BE2C (cell line): ENCODE measurements around the gene XRCC4.

ENCODE experiments used
- DNase-seq: peaks from one replicate; pipeline ENCODE4 v3.0.0-alpha.2; 2020
- H3K27me3 ChIP-seq: fragments of 250-450 bp; sonication (Bioruptor Pico); 2 replicates; pipeline ENCODE4 v1.5.1; 2020; ENCODE audit warnings: mild to moderate bottlenecking
- H3K36me3 ChIP-seq: fragments of 250-450 bp; sonication (Bioruptor Pico); 2 replicates; pipeline ENCODE4 v1.5.1; 2020; ENCODE audit warnings: mild to moderate bottlenecking
- H3K4me1 ChIP-seq: fragments of 250-450 bp; sonication (Bioruptor Pico); 2 replicates; pipeline ENCODE4 v1.5.1; 2020
- H3K4me3 ChIP-seq: 2 replicates; pipeline ENCODE4 v1.5.1; 2011; ENCODE audit warnings: low read depth, low read length
- H3K9me3 ChIP-seq: fragments of 250-450 bp; sonication (Bioruptor Pico); 2 replicates; pipeline ENCODE4 v1.5.1; 2020
- TF ChIP-seq, protein P1 (sequence below): IDR thresholded peaks from 2 replicates; pipeline ENCODE4 v1.5.1; 2012; ENCODE audit warnings: mild to moderate bottlenecking, low read depth, low read length

The XRCC4 gene

DNA sequence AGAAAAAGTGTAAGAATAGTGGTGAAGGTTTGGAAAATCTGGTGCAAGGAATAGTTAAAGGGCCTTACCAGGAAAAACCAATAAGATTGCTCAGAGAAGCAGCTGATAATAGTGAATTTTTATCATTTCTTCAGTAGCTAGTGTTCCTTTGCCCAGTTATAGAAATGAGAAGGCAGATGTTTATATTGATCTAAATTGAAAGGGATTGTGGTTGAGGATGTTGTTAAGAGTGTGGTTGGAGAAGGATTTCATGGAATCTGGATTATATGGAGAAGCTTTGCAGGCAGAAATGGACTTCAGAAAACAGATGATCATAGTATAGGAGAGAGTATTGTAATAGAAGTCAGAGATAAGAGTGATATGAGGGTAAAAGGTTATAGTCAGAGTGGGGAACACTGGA lies 102.6 kb downstream of the XRCC4 start:
- H3K36me3 ChIP-seq, result no peaks in the 10 kb centered on the region
- TF ChIP-seq, protein P1, sequence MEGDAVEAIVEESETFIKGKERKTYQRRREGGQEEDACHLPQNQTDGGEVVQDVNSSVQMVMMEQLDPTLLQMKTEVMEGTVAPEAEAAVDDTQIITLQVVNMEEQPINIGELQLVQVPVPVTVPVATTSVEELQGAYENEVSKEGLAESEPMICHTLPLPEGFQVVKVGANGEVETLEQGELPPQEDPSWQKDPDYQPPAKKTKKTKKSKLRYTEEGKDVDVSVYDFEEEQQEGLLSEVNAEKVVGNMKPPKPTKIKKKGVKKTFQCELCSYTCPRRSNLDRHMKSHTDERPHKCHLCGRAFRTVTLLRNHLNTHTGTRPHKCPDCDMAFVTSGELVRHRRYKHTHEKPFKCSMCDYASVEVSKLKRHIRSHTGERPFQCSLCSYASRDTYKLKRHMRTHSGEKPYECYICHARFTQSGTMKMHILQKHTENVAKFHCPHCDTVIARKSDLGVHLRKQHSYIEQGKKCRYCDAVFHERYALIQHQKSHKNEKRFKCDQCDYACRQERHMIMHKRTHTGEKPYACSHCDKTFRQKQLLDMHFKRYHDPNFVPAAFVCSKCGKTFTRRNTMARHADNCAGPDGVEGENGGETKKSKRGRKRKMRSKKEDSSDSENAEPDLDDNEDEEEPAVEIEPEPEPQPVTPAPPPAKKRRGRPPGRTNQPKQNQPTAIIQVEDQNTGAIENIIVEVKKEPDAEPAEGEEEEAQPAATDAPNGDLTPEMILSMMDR, result no peak
- DNase-seq, result no peak

DNA sequence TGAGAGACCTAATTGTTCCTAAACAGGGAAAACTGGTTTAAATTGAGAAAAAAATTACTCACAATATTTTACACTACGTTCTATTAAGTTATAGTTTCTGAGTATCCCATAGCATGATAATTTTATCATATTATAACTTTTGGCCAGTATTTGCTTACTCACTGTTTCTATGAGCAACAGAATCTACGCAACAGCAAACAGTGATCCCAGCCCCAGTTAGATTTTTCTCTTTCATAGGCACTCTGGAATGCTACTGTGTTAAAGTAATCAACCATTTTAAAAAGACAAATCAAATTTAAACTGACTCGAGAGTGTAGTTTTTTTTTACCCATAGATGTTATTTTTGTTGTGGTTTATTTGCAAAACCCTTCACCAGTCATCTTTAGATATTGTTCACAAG lies 107.2 kb downstream of the XRCC4 start:
- no peaks in the 10 kb centered on the region for H3K9me3 ChIP-seq
- TF ChIP-seq, protein P1, result no peak
- no peak for DNase-seq

More for the DNA sequence above, 102.6 kb downstream of the XRCC4 start:
- no peaks in the 10 kb centered on the region for H3K27me3 ChIP-seq
- H3K9me3 ChIP-seq, result no peaks in the 10 kb centered on the region
- H3K4me1 ChIP-seq, result peaks cover 5% of the 10 kb centered on the region
- no peak overlapping the region for H3K4me3 ChIP-seq

DNA sequence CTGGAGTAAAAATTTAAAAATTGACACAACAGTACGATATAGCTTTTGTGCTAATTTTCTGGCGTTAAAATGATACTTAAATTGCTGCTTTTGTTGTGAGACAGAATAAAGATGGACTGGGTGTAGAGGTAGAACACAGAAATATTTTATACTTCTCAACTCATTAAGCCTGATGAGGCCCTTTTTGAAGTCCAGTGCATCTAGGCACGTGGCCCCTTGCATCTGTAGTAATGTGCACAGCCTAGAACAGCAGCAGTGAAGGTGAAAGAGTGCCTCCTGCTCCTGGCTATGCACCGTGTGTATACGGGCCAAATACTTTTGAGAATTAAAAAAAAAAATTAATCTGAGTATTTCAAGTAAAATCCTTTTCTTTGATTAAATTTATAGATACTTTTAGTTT lies 115.6 kb downstream of the XRCC4 start:
- H3K36me3 ChIP-seq, result no peaks in the 10 kb centered on the region
- no peaks in the 10 kb centered on the region for H3K4me1 ChIP-seq
- no peaks in the 10 kb centered on the region for H3K27me3 ChIP-seq
- no peaks in the 10 kb centered on the region for H3K9me3 ChIP-seq
- no peak overlapping the region for H3K4me3 ChIP-seq
- DNase-seq, result no peak
- TF ChIP-seq, protein P1, result no peak

More for the DNA sequence above, 107.2 kb downstream of the XRCC4 start:
- Histone ChIP-seq H3K36me3 (no peaks in the 10 kb centered on the region), H3K4me1 (no peaks in the 10 kb centered on the region; the same call in 1 of the 2 replicates), H3K4me3 (no peak overlapping the region), H3K27me3 (no peaks in the 10 kb centered on the region)

DNA sequence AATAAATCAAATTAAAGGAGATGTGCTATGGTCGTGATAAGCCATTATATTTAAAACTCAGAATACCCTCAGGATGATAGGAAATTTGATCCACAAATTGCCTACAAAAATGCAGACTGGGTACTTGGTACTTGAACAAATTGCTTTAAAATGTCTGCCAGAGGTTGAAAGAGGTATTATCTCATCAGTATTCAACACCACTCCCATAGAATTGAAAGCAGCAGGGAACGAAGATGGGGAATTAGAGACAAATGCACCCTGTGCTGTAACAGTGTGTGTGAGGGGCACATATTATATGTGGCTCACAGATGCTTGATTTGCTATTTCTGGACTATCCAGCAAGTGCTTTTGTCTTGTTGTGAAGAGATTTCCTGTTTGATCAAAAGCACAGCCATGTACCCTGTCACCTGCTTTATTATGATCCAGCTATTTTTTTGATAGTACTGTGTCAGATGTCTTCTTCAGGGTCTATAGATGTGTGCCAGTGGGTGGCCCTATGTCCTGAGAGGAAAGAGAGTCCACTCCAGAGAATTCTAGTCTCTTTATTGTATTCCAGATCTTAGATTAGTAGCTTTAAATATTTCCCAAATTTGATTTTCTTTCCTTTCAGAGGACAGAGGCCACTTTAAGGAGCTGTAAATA lies 120.1 kb downstream of the XRCC4 start:
- no peaks in the 10 kb centered on the region for H3K4me1 ChIP-seq
- no peaks in the 10 kb centered on the region for H3K9me3 ChIP-seq
- TF ChIP-seq, protein P1, result no peak
- no peak for DNase-seq
- H3K27me3 ChIP-seq, result no peaks in the 10 kb centered on the region
- H3K4me3 ChIP-seq, result no peak overlapping the region
- H3K36me3 ChIP-seq, result no peaks in the 10 kb centered on the region

DNA sequence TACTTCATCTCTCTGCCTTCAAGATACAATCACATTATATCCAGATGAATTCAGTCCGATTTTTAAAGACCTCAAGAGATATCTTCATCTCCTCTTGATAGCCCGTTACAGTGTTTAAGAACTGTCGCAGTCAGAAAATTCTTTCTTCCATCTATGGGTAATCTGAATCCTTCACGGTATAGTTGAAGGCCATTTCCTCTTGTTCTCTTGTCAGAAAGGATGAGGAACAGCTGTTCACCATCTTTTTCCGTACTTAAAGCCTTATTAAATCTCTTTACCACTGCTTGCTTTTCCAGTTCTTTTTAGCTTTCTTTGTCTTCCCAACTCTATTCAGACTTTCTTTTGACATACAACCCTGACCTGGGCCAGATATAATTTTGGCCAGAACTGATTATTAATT lies 121.8 kb downstream of the XRCC4 start:
- H3K27me3 ChIP-seq, result no peaks in the 10 kb centered on the region
- no peak overlapping the region for H3K4me3 ChIP-seq
- H3K4me1 ChIP-seq, result no peaks in the 10 kb centered on the region
- no peaks in the 10 kb centered on the region for H3K36me3 ChIP-seq
- DNase-seq, result no peak
- TF ChIP-seq, protein P1, result no peak
- no peaks in the 10 kb centered on the region for H3K9me3 ChIP-seq

DNA sequence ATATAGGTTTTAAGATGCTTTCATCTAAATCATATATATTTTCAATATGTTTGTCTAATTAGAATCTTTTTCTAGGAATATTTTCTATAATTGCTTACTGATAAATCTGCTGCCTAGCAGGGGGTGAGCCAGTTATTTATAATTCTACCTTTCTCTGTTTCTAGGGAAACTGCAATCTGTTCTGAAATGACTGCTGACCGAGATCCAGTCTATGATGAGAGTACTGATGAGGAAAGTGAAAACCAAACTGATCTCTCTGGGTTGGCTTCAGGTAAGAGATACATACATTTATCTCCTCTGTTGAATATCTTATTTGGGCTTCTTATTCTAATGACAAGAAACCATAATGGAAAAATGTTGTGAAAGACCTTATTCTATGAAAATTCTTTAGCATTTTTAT lies 127.3 kb downstream of the XRCC4 start:
- no peaks in the 10 kb centered on the region for H3K9me3 ChIP-seq
- H3K36me3 ChIP-seq, result no peaks in the 10 kb centered on the region
- DNase-seq, result no peak
- no peak overlapping the region for H3K4me3 ChIP-seq
- no peaks in the 10 kb centered on the region for H3K4me1 ChIP-seq
- H3K27me3 ChIP-seq, result no peaks in the 10 kb centered on the region
- TF ChIP-seq, protein P1, result no peak
